ENCODE measurements around the gene KLRG1.

Gene KLRG1

GRCh38 chr12:8996682-8997405, 7.5 kb downstream of the KLRG1 start:
- TF ChIP-seq GATA1 (IDR thresholded peaks at IDR 0.05; ENCODE audit: low read depth, low read length): no peak
- TF ChIP-seq POLR2A (IDR thresholded peaks at IDR 0.05; ENCODE audit: low read length): no peak
- DNase-seq: peak in 1 of 2 experiments; percentile 19

GRCh38 chr12:9001233-9001632, 11.9 kb downstream of the KLRG1 start:
- DNase-seq: no peak
- TF ChIP-seq GATA1 (IDR thresholded peaks at IDR 0.05; ENCODE audit: low read depth, low read length) (no peak), POLR2A (IDR thresholded peaks at IDR 0.05; ENCODE audit: low read length) (no peak)

- no peak for TF ChIP-seq GATA1 (IDR thresholded peaks at IDR 0.05; ENCODE audit: low read depth, low read length)
- no peak for TF ChIP-seq POLR2A (IDR thresholded peaks at IDR 0.05; ENCODE audit: low read length)
- no peak for DNase-seq
These were observed 13.0 kb downstream of the KLRG1 start for GRCh38 chr12:9002335-9002734.

DNA sequence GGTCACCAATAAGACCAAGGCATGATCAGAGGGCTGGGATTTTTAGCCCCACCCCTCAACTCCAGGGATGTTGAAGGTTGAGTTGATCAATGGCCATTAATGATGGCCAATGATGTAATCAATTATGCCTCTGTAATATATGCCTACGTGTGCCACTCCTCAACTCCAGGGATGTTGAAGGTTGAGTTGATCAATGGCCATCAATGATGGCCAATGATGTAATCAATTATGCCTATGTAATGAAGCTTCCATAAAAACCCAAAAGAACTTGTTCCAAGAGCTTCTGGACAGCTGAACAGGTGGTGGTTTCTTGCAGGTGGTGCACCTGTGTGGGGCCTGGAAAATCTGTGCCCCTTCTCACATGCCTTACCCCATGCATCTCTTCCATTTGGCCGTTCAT, 33.2 kb downstream of the KLRG1 start:
- DNase-seq: no peak
- TF ChIP-seq POLR2A (IDR thresholded peaks at IDR 0.05; ENCODE audit: low read length): no peak
- TF ChIP-seq GATA1 (IDR thresholded peaks at IDR 0.05; ENCODE audit: low read depth, low read length): no peak

DNA sequence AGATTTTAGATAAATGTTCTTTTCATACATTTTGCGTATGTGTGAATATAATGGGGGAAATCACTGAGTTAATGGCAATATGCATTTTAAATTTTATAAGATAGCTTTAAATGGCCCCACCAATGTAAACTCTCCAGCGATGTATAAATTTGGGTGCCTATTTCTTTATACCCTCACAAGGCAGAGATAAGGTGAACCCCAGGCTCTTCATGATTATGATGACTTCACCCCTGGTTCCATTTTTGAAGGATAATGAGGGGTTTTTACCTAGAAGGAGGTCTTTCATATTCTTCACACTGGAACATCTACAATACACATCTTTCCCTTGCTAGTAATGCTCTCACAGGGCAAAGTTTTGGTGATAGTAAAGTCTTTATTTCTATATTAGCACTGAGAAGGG, 35.2 kb downstream of the KLRG1 start:
- TF ChIP-seq GATA1 (IDR thresholded peaks at IDR 0.05; ENCODE audit: low read depth, low read length): no peak
- no peak for TF ChIP-seq POLR2A (IDR thresholded peaks at IDR 0.05; ENCODE audit: low read length)
- no peak for DNase-seq

DNA sequence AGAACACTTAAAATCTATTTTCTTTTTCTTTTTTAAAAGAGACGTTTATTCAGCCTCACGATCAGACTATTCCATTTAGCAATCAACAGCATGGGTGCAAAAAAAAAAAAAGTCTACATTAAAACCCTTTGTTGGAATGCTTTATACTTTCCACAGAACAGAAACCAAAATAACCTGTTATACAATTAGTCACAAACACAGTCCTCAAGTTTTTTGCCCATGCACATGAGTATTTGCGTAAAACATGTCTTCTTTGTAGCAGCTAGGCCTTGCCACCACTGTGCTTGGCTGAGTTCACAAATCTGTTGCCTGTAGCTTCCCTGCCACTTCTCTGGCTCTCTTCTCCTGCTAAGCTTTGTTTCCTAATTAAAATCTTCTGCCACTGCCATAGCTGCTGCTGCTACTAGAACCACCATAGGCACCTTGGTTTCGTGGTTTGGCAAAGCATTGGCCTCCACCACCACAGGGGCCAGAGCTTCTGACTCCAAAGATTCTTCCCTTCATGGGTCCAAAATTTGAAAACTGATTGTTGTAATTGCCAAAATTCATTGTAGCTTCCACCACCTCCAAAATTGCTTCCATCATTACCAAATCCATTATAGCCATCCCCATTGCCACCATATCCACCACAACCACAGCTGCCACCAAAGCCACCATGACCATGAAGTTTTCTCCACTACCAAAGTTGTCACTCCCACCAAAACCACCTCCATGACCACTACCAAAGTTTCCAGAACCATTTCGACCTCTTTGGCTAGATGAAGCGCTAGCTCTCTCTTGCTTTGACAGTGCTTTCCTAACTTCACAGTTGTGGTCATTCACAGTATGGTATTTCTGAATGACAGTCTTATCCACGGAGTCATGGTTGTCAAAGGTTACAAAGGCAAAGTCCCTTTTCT, 38.1 kb downstream of the KLRG1 start:
- TF ChIP-seq GATA1 (IDR thresholded peaks at IDR 0.05; ENCODE audit: low read depth, low read length) (no peak), POLR2A (IDR thresholded peaks at IDR 0.05; ENCODE audit: low read length) (no peak)
- DNase-seq: no peak

DNA sequence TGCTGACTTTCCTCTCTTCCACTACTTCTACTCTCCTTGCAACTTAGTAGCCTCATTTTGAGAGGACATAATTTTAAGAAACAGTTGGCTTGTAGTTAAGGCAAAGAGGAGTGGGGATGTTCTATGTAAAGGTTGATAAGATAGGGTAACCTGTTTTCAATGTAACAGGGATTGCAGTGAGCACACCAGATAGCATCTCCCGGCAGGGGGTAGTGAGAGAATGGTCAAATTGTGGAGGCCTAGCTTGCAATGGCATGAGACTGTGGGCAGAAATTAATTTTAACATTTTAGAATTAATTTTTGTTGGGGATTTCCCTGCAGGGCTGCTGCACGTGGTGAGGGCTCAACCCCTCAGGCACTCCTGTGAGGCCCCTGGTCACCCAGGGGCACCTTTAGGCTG, 41.4 kb downstream of the KLRG1 start:
- no peak for DNase-seq
- TF ChIP-seq POLR2A (IDR thresholded peaks at IDR 0.05; ENCODE audit: low read length) (no peak), GATA1 (IDR thresholded peaks at IDR 0.05; ENCODE audit: low read depth, low read length) (no peak)

DNA sequence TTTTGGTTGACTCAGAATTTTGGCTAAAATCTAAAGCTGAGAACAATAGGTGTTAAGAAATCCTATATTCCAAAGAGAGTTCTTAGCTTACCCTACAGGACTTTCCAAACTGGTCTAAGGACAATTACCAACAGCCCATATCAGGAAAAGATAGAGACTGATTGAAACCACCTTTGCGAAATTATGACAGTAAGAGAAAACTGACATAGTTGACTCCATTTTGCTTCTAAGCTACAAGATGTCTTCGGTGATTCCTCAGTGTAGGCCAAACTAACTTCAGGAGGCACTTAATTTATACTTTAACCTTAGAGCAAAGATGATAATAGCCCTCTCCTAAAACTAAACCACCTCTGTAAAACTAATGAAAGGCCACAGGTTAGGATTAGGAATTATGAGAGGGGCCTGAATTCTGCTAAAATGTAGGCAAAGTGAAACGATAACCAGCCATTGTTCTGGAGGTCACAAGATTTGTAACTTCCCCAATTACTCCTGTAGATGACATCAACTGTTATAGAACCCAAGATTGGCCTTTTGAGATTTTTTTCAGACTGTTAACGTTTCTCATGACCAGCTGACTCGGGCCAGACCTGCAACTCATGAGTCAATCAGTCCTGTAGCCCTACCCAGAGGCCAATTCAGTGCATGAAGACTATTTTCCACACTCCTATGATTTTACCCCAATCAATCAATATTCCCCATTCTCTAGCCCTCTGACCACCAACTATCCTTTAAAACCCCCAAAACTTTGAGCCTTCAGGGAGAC, 43.0 kb downstream of the KLRG1 start:
- peak in 1 of 2 experiments; percentile 9 for DNase-seq
- TF ChIP-seq GATA1 (IDR thresholded peaks at IDR 0.05; ENCODE audit: low read depth, low read length) (no peak), POLR2A (IDR thresholded peaks at IDR 0.05; ENCODE audit: low read length) (no peak)

GRCh38 chr12:9033265-9033887, 44.0 kb downstream of the KLRG1 start:
- no peak for TF ChIP-seq GATA1 (IDR thresholded peaks at IDR 0.05; ENCODE audit: low read depth, low read length)
- no peak for TF ChIP-seq POLR2A (IDR thresholded peaks at IDR 0.05; ENCODE audit: low read length)
- DNase-seq: no peak

DNA sequence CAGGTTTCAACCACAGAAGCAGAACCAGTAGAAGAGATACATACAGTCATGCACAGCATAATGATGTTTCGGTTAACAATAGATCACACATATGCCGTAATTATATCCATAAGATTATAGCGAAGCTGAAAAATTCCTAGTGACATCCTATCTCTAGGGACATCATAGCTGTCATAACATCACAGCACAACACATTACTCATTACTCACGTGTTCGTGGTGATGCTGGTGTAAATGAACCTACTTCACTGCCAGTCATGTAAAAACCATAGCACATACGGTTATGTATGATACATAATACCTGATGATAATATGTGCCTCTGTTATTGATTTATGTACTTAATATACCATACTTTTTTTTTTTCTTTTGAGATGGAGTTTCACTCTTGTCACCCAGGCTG, 44.7 kb downstream of the KLRG1 start:
- no peak for DNase-seq
- TF ChIP-seq GATA1 (IDR thresholded peaks at IDR 0.05; ENCODE audit: low read depth, low read length): no peak
- no peak for TF ChIP-seq POLR2A (IDR thresholded peaks at IDR 0.05; ENCODE audit: low read length)

GRCh38 chr12:9036227-9036626, 46.9 kb downstream of the KLRG1 start:
- no peak for DNase-seq
- TF ChIP-seq POLR2A (IDR thresholded peaks at IDR 0.05; ENCODE audit: low read length) (no peak), GATA1 (IDR thresholded peaks at IDR 0.05; ENCODE audit: low read depth, low read length) (no peak)

GRCh38 chr12:9037431-9037830, 48.1 kb downstream of the KLRG1 start:
- no peak for DNase-seq

GRCh38 chr12:9039397-9039977, 50.1 kb downstream of the KLRG1 start:
- TF ChIP-seq POLR2A (IDR thresholded peaks at IDR 0.05; ENCODE audit: low read length) (no peak), GATA1 (IDR thresholded peaks at IDR 0.05; ENCODE audit: low read depth, low read length) (no peak)
- DNase-seq: peak; percentile 52 to 57

More at GRCh38 chr12:9037431-9037830, 48.1 kb downstream of the KLRG1 start:
- no peak for TF ChIP-seq POLR2A (IDR thresholded peaks at IDR 0.05; ENCODE audit: low read length)
- TF ChIP-seq GATA1 (IDR thresholded peaks at IDR 0.05; ENCODE audit: low read depth, low read length): no peak

Measured in erythroblast (primary cell).